GM21717 (cell line): Measurements from ENCODE around the gene SCUBE1.
"Not testable (repeated sequence)": the region's sequence is repeated elsewhere in the genome, so short reads cannot be mapped to it uniquely, and the experiment has no call there.

Source experiments
- ATAC-seq: cut with Tn5 transposase; IDR thresholded peaks from one replicate; pipeline ENCODE4 v1.9.1; 2021; ENCODE audit warnings: mild to moderate bottlenecking, moderate library complexity; ENCODE audit not compliant: unreplicated experiment

The SCUBE1 gene

DNA sequence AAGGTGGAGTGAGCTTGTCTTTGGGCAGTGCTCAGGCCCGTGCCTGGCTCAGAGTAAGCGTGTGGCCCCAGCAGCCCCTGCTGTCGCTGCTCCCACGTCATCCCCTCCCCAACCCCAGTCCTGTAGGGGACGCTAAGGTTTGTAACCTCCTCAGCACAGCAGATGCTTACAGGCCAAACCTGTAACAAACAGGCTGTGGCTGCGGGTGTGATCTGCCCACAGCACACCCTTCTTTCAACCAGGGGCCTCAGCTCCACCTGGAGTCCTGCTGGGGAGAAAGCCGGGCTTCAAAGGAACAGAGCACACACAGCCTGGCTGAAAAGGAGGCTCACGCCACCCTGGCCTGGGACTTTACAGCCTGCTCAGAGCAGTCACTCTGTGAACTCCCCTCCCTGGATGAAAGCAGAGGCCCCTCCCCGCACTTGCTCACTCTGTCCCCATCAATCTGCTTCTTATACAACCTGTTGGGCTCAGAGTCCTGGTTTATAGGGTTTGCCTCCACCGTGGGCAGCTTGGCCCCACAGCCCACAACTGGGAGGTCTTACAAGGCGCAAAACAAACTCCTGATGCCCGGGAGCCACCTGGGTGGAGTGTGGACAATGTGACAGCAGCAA, 54.3 kb downstream of the SCUBE1 start:
- no peak for ATAC-seq

GRCh38 chr22:43288378-43288777, 54.8 kb downstream of the SCUBE1 start:
- no peak for ATAC-seq

DNA sequence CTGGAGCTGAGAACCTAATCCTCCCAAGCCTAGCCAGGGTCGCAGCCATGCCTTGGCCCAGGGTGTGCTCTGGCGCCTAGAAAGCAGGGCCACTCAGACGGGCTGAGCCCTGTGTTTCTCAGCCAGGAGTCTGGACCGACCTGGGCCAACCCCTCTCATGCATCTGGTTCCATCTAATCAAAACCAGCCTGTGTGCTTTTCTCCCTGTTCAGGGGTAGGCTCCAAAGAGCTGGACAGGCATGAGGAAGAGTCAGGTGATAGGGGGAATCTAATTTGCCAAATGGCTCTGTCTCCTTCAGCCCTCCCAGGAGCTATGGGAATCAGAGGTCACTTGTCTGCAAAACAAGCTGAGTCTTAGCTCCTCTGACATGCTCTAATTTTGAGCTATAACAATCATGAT, 55.7 kb downstream of the SCUBE1 start:
- no peak for ATAC-seq

GRCh38 chr22:43281394-43281793, 61.8 kb downstream of the SCUBE1 start:
- ATAC-seq, result no peak

DNA sequence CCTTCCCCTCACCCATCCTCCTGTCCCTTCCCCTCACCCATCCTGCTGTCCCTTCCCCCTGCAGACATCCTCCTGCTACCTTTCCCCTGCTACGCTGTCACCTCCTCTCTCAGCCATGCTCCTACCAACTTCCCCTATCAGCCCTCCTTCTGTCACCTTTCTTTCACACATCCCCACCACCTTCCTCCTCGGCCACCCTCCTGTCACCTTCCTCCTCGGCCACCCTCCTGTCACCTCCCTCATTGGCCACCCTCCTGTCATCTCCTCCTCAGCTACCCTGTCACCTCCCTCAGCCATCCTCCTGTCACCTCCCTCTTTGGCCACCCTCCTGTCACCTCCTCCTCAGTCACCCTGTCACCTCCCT, 62.7 kb downstream of the SCUBE1 start:
- not testable (repeated sequence) for ATAC-seq

- no peak for ATAC-seq
These were observed 63.2 kb downstream of the SCUBE1 start for GRCh38 chr22:43279867-43280522.

- ATAC-seq, result no peak
These were observed 65.1 kb downstream of the SCUBE1 start for GRCh38 chr22:43277987-43278601.

DNA sequence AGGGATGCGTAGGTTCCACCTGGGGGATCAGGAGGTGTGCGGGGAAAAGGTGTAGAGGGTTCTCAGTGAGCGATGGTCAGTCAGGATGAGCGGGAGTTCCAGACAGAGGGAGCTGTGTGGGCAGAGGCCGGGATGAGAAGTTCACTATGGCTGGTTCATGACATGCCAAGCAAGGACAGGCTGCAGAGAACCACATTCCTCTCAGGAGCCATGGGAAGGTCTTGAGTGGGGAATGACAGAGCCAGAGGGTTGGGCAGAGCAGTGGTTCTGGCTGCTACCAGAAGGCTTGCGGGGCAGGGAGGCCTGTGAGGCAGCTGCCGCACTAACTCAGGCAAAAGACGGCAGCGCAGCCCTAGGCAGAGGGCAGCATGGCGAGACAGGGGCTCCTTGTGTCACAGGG, 66.1 kb downstream of the SCUBE1 start:
- no peak for ATAC-seq

GRCh38 chr22:43276321-43276720, 66.9 kb downstream of the SCUBE1 start:
- ATAC-seq, result no peak

- ATAC-seq, result no peak
These were observed 67.4 kb downstream of the SCUBE1 start for GRCh38 chr22:43275545-43276317.

DNA sequence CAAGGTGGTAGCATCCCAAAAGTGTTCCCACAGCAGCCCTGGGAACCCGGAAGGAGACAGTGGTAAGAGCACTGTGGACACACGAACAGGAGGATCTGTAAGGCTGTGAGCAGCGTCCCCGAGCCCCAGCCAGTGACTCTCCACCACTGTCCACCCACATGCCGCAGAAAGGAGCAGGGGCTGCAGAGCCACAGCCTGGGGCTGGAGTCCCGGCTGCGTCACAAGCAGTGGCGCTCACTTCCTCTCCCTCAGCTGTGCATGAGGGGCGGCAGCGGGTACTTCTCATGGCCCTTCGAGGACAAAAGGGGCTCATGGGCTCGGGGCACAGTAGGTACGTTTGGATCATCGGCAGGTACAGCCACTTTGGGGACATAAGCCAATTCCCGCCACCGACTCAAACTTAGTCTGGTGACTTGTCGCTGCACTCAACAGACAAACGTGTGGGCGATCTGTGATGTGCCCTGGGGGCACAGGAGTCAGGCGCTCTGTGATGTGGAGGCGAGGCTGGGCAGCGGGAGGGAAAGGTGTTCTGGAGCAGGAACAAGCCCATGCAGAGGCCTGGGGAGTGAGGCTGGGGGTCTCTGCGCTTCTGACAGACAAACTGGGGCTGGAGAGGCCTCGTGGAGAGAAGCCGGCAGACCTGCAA, 68.5 kb downstream of the SCUBE1 start:
- no peak for ATAC-seq

DNA sequence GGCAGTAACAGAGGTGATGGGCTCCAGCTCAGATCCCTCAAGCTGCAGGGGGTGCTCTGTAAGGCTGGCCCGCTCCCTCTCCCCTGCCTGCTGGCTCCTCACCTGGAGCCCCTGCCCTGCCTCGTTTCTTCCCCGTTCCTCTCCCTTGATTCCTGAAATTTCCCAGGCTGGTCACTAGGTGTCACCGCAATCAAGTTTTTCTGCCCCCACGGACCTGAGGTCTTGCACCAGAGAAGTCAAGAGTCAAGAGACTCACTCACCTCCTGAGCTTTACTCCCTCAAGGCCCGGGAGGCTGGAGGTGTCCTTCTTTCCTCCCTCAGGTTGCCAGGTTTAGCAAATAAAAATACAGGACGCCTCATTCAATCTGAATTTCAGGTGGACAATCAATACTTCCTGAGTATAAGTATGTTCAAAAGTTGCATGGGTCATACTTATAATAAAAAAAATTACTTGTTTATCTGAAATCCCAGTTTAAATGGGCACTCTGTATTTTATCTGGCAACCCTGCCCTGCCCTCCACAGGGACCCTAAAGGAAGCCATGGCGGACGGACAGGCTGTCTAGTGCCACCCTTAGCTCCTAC, 69.2 kb downstream of the SCUBE1 start:
- ATAC-seq, result no peak

DNA sequence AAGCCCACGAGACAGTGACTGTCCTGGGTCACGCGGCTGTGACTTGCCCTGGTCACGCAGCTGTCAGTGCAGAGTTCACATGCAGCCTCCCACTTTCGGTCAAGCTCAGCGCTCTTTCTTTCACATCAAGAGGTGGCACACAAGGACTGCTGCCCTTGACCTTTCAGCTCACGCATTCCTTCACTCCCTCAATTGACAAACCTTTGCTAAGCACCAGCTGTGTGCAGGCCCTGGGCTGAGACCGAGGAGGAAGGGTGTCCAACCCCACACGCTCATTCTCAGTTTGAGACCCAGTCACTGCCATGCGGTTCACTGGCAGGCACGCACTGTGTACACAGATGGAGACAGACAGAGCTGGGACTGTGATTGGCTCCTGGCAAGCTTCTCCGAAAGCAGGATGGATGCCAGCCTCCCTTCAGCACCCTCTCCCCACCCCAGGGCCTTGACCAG, 70.3 kb downstream of the SCUBE1 start:
- ATAC-seq, result no peak

GRCh38 chr22:43272301-43272700, 70.9 kb downstream of the SCUBE1 start:
- no peak for ATAC-seq

- ATAC-seq, result no peak
These were observed 72.2 kb downstream of the SCUBE1 start for GRCh38 chr22:43270949-43271348.

- no peak for ATAC-seq
These were observed 72.8 kb downstream of the SCUBE1 start for GRCh38 chr22:43270314-43270908.

DNA sequence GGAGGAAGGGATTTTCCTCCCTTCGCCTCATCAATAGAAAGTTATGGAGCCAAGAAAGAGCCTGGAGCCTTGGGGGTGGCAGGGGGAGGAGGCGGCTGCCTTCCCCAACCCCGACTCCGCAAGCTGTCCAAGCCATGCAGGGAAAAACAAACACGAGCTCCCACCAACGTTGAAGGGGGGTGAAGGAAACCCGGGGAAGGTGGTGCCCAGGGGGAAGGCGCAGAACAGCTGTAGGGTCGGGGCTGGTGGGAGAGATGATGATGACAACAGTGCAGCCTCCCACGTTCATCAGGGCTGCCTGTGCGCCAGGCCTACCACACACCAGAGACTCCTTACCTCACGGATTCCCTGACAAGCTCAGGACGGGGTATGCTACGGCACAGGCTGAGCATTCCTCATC, 73.5 kb downstream of the SCUBE1 start:
- no peak for ATAC-seq

GRCh38 chr22:43269246-43269645, 73.9 kb downstream of the SCUBE1 start:
- no peak for ATAC-seq

- no peak for ATAC-seq
These were observed 75.1 kb downstream of the SCUBE1 start for GRCh38 chr22:43267981-43268660.
